H1 (cell line): ENCODE results near the gene NDUFB11. TPM values are rescaled to one million over a fixed set of nuclear protein-coding genes. Genes with fewer than 3 reads are reported as not detected.

Experiments
- HDAC2 ChIP-seq, 2 experiments: fragments of 300-600 bp in 1 of 2; sonication (generic) in 1 of 2; IDR thresholded peaks; 2 replicates each; pipeline ENCODE4 v1.6.1; 2011 to 2012; ENCODE audit warnings: low read depth in 2 of 2, low read length in 2 of 2, mild to moderate bottlenecking in 2 of 2, moderate library complexity in 2 of 2, borderline replicate concordance in 1 of 2, inconsistent platforms in 1 of 2
- polyA plus RNA-seq, 7 experiments: library from polyadenylated mRNA; depleted of rRNA in 3 of 7; stranded (reverse) in 5 of 7; unstranded in 2 of 7; fragments of >200 nt in 5 of 7; fragments of 200-250 nt in 2 of 7; gene quantifications; 1 replicate in 5 of 7; 2 replicates in 1 of 7; 4 replicates in 1 of 7; pipeline versions ENCODE4 v1.2.1 to v1.2.3, GENCODE V29; 2011 to 2013; ENCODE audit warnings: missing spikeins in 2 of 7, mixed read lengths in 2 of 7
- total RNA-seq: library from RNA; stranded (reverse); fragmentation: NEBNext Ultra II Directional; extraction: Animal tissue kit (Norgen Biotek cat#: 25700); gene quantifications from 2 replicates; pipeline ENCODE4 v1.2.1, GENCODE V29; 2021

The NDUFB11 gene
- total and polyA plus RNA-seq, 2 of the 8 experiments (the other 6 are each of a cell fraction or from before 2014, with no cell fraction given) = 120 to 131 TPM

DNA sequence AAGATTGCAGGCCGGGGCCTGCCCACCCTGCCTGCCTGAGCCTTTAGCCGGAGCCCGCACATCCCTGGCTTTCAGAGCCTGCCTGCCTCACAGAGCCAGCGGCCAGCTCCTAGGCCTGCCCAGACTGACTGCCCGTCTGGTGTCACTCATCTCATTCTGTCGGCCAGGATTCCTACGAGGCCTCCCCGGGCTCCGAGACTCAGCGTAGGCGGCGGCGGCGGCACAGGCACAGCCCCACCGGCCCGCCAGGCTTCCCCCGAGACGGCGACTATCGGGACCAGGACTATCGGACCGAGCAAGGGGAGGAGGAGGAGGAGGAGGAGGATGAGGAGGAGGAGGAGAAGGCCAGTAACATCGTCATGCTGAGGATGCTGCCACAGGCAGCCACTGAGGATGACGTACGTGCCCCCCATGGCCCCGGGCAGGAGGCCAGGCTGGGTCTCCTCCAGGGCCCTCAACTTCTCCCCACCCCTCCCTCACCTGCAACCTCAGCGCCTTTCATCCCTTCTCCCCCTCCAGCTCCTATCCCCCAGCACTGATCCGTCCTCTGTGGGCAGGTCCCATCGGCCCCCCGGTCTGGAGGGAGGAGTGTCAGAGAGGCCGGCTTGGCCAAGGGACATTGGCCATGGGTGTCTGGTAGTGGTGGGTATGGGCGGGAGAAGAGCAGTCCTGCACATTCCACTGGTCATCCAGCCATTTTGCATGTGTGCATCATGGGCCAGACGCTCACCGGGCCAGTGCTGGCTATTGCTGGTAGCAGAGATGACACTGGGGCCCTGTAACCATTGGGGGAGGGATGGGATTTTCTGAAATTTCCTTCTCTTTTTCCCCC lies 26.6 kb upstream of the NDUFB11 start (continued):
- TF ChIP-seq HDAC2 (IDR thresholded peaks at IDR 0.05; ENCODE audit: borderline replicate concordance in 1 of 2, low read depth in 2 of 2, low read length in 2 of 2) = no peak
